Suprapubic skin (tissue), 4 donors: ENCODE data around the gene KCNH4. TPM values are rescaled to one million over a fixed set of nuclear protein-coding genes. Genes with fewer than 3 reads are reported as not detected.

Experiments
- DNase-seq, 2 donors: peaks; one replicate each; pipeline ENCODE4 v3.0.0-alpha.2; 2019; ENCODE audit warnings: low spot score in 2 of 2
- H3K27ac ChIP-seq: fragments of 200-600 bp; sonication (generic); one replicate; pipeline ENCODE4 v1.5.1; 2019
- H3K27me3 ChIP-seq: fragments of 200-600 bp; sonication (generic); one replicate; pipeline ENCODE4 v1.5.1; 2019
- H3K36me3 ChIP-seq: fragments of 200-600 bp; sonication (generic); one replicate; pipeline ENCODE4 v1.5.1; 2019
- H3K4me1 ChIP-seq: fragments of 200-600 bp; sonication (generic); one replicate; pipeline ENCODE4 v1.5.1; 2019
- H3K4me3 ChIP-seq: fragments of 200-600 bp; sonication (generic); one replicate; pipeline ENCODE4 v1.5.1; 2019; ENCODE audit warnings: mild to moderate bottlenecking
- H3K9me3 ChIP-seq: fragments of 200-600 bp; sonication (generic); one replicate; pipeline ENCODE4 v1.5.1; 2019
- CTCF ChIP-seq, 2 donors: fragments of 200-600 bp in 1 of 2; fragments of 450-650 bp in 1 of 2; sonication (generic) in 1 of 2; IDR thresholded peaks; one replicate each; pipeline ENCODE4 v1.5.1; 2016 to 2019; ENCODE audit warnings: antibody characterized with exemption in 2 of 2, mild to moderate bottlenecking in 1 of 2, moderate library complexity in 1 of 2
- EP300 ChIP-seq: sonication (generic); formaldehyde crosslinking; IDR thresholded peaks from one replicate; pipeline ENCODE4 v1.6.1; 2017; ENCODE audit warnings: antibody characterized with exemption
- POLR2A ChIP-seq, 2 donors: fragments of 450-650 bp; IDR thresholded peaks; one replicate each; pipeline ENCODE4 v1.6.1; 2017; ENCODE audit warnings: antibody characterized with exemption in 2 of 2, mild to moderate bottlenecking in 2 of 2, moderate library complexity in 2 of 2
- POLR2AphosphoS5 ChIP-seq, 3 donors: sonication (generic); formaldehyde crosslinking; IDR thresholded peaks; one replicate each; pipeline ENCODE4 v1.6.1; 2017; ENCODE audit warnings: antibody characterized with exemption in 3 of 3
- WGBS: methylation state at CpG from one replicate; pipeline ENCODE4 v1.1.5; 2018; 5-methylcytosine and 5-hydroxymethylcytosine counted together
- total RNA-seq, 4 donors: library from RNA; depleted of rRNA; stranded (reverse); fragments of >200 nt; gene quantifications; one replicate each; pipeline ENCODE4 v1.1.0, GENCODE V29; 2016

Gene KCNH4
- total RNA-seq, 4 donors from 2014 or later: not detected

- H3K27me3 ChIP-seq: no peaks in the 10 kb centered on the region
- H3K4me1 ChIP-seq: no peaks in the 10 kb centered on the region
- no peak overlapping the region for H3K27ac ChIP-seq
- no peaks in the 10 kb centered on the region for H3K9me3 ChIP-seq
- no peak for DNase-seq
- peaks cover 88% of the 10 kb centered on the region for H3K36me3 ChIP-seq
- WGBS: 89% methylated on average over 2 of the region's 2 CpGs
- H3K4me3 ChIP-seq: no peak overlapping the region
- TF ChIP-seq POLR2A (IDR thresholded peaks at IDR 0.05) (no peak), POLR2AphosphoS5 (IDR thresholded peaks at IDR 0.05) (no peak), EP300 (no peak), CTCF (IDR thresholded peaks at IDR 0.05) (no peak)
These were observed 22.4 kb upstream of the KCNH4 start for GRCh38 chr17:42203354-42203753.

- Histone ChIP-seq H3K27me3 (no peaks in the 10 kb centered on the region), H3K27ac (no peak overlapping the region), H3K4me3 (no peak overlapping the region), H3K9me3 (no peaks in the 10 kb centered on the region), H3K4me1 (no peaks in the 10 kb centered on the region), H3K36me3 (peaks cover 81% of the 10 kb centered on the region)
- 94% methylated on average over 5 of the region's 5 CpGs for WGBS
- TF ChIP-seq POLR2A (IDR thresholded peaks at IDR 0.05): no peak
- no peak for TF ChIP-seq POLR2AphosphoS5 (IDR thresholded peaks at IDR 0.05)
- no peak for TF ChIP-seq EP300
- TF ChIP-seq CTCF (IDR thresholded peaks at IDR 0.05): no peak
- DNase-seq: no peak
These were observed 21.8 kb upstream of the KCNH4 start for GRCh38 chr17:42202696-42203095.

- Histone ChIP-seq H3K4me3 (no peak overlapping the region), H3K27me3 (no peaks in the 10 kb centered on the region), H3K9me3 (no peaks in the 10 kb centered on the region), H3K4me1 (no peaks in the 10 kb centered on the region), H3K36me3 (peaks cover 76% of the 10 kb centered on the region), H3K27ac (no peak overlapping the region)
- DNase-seq: no peak
- TF ChIP-seq POLR2A (IDR thresholded peaks at IDR 0.05): no peak
- TF ChIP-seq EP300: no peak
- TF ChIP-seq POLR2AphosphoS5 (IDR thresholded peaks at IDR 0.05): no peak
- TF ChIP-seq CTCF (IDR thresholded peaks at IDR 0.05): no peak
- 100% methylated on average over 5 of the region's 6 CpGs for WGBS
These were observed 21.2 kb upstream of the KCNH4 start for GRCh38 chr17:42202159-42202558.

GRCh38 chr17:42201458-42201772, 20.5 kb upstream of the KCNH4 start:
- H3K27me3 ChIP-seq: no peaks in the 10 kb centered on the region
- no peak overlapping the region for H3K4me3 ChIP-seq
- H3K9me3 ChIP-seq: no peaks in the 10 kb centered on the region
- H3K4me1 ChIP-seq: no peaks in the 10 kb centered on the region
- no peak overlapping the region for H3K27ac ChIP-seq
- DNase-seq: no peak
- H3K36me3 ChIP-seq: peaks cover 68% of the 10 kb centered on the region
- TF ChIP-seq EP300 (no peak), POLR2A (IDR thresholded peaks at IDR 0.05) (no peak), CTCF (IDR thresholded peaks at IDR 0.05) (no peak), POLR2AphosphoS5 (IDR thresholded peaks at IDR 0.05) (no peak)
- 88% methylated on average over 10 of the region's 10 CpGs for WGBS

GRCh38 chr17:42200706-42201457, 19.9 kb upstream of the KCNH4 start:
- DNase-seq: no peak
- Histone ChIP-seq H3K9me3 (no peaks in the 10 kb centered on the region), H3K27me3 (no peaks in the 10 kb centered on the region), H3K27ac (peak overlapping the region; percentile 20), H3K36me3 (peaks cover 63% of the 10 kb centered on the region), H3K4me3 (no peak overlapping the region), H3K4me1 (no peaks in the 10 kb centered on the region)
- 78% methylated on average over 13 of the region's 14 CpGs for WGBS
- TF ChIP-seq EP300 (no peak), POLR2A (IDR thresholded peaks at IDR 0.05) (no peak), CTCF (IDR thresholded peaks at IDR 0.05) (no peak), POLR2AphosphoS5 (IDR thresholded peaks at IDR 0.05) (no peak)
